ENCODE data around the gene CNTN1.

- no peak for TF ChIP-seq POLR2AphosphoS5 (IDR thresholded peaks at IDR 0.05; ENCODE audit: borderline replicate concordance, low read depth, low read length)
- no peak for TF ChIP-seq EZH2 (IDR thresholded peaks at IDR 0.05)
- no peak for TF ChIP-seq FOXP2 (optimal IDR thresholded peaks at IDR 0.05; ENCODE audit: control extremely low read depth, extremely low read length, insufficient read depth)
These were observed 333.9 kb downstream of the CNTN1 start for GRCh38 chr12:41026151-41026550.

Measured in SK-N-MC (cell line).